Stimulated activated CD8-positive, alpha-beta memory T cell treated with anti-CD3 and anti-CD28 coated beads, Interleukin-15, amount 100 ng/mL, for 24 hours (primary cell): Measurements from ENCODE around the gene NNMT.

Source experiments
- DNase-seq: peaks from one replicate; pipeline ENCODE4 v3.0.0-alpha.2; 2020; ENCODE audit warnings: low read depth

Gene NNMT

DNA sequence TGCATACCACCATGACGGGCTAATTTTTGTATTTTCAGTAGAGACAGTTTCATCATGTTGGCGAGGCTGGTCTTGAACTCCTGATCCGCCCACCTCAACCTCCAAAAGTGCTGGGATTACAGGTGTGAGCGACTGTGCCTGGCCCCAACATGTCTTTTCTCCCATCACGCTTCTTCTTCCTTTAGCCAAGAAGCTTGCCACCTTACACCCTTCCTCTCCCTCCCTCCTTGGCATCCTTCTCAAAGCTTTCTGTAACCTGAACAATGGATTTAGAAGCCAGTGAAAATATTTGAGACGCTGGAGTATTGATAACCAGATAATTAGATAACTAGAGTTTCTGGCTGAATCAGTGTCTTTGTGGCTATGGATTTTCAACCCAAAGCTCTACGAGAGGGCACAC lies 11.3 kb upstream of the NNMT start:
- DNase-seq: no peak

DNA sequence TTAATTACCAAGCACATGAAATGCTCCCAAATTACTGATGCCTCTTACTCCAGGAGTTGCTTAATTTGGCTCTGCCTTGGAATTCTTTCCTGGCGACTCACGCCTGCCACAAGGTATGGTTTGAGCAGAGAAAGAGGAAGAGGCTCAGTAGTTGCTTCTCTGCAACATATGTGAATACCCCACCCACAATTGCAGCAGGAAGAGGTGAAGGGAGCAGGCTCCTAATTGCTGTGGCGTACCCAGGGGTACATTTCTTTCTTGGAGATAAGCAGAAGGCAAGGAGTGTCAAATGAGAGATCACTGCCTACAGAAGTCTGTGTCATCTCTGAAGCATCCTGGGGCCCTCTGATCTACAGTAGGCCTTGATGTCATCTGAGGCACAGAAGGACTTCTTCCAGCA lies 10.6 kb upstream of the NNMT start:
- no peak for DNase-seq

DNA sequence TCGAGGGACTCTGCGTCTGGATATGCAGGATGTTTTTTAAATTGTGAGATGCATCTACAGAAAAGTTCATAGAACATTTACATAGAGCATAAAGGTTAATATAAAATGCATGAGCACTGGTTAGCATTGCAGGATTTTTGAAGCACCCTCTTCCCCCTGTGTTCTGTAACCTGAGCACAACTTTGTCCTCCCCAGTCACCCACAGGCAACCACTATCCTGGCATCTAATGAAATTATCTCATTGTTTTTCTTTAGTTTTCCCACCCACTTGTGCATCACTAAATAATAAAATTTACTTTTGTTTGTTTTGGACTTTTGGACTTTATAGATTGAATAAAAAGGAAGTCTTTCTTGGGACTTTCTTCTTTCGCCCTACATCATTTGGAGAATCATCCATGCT lies 10.0 kb upstream of the NNMT start:
- no peak for DNase-seq

- DNase-seq: no peak
These were observed 9.0 kb upstream of the NNMT start for GRCh38 chr11:114287154-114287553.

- no peak for DNase-seq
These were observed 8.1 kb upstream of the NNMT start for GRCh38 chr11:114288136-114288535.

- no peak for DNase-seq
These were observed 6.4 kb upstream of the NNMT start for GRCh38 chr11:114289779-114290178.

GRCh38 chr11:114290503-114291235 lies 5.5 kb upstream of the NNMT start:
- DNase-seq: no peak

- no peak for DNase-seq
These were observed 4.8 kb upstream of the NNMT start for GRCh38 chr11:114291381-114291780.

GRCh38 chr11:114291842-114292680 lies 4.1 kb upstream of the NNMT start:
- no peak for DNase-seq

- DNase-seq: no peak
These were observed 2.9 kb upstream of the NNMT start for GRCh38 chr11:114293201-114293711.

DNA sequence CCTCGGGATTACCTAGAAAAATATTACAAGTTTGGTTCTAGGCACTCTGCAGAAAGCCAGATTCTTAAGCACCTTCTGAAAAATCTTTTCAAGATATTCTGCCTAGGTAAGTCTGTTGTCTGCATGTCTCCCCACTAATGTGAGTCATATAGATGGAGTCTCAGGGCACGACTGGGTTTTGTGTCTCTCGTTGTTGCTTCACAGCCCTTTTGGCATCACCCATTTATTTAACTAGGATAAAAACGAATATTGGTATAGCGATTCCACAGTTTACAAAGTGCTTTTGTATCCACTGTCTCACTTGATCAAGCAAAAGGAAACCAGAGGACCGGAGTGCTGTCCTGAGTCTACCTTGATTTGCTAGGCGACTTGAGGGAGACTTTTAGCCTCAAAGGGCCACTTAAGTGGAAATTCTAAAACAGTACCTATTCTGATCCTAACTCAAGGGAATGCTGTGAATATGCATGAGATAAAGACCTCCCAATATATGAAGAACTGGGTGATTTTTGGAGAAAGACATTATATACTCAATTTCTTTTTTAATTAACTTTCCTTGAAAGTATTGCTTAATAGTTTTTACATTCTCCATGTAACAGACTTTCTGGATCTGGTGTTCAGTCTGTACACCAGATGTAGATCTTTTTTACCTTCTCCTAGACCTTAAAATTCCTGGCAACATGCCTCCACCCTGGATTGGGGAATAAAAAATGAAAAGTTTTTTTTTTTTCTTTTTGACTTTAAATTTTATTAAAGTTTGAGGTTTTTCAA lies 590 bp downstream of the NNMT start:
- DNase-seq: no peak

- DNase-seq: no peak
These were observed 1.9 kb downstream of the NNMT start for GRCh38 chr11:114297806-114298709.

DNA sequence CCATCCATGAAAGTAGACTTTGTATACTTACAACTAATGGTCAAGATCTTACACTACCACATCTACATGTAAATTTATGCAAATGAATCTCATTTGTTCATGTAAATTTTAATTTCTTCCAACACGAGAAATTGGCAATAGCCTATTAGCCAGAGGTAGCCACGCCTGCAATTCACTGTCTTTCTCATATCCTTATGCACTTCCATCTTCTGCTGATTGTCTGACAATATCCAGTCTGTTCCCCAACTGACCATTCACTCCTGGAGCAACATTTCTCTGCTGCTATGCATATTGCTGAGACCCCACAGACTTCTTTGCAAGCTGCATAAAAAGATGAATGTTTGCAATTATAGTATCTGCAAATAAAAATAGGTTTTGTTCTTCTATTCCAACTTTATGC lies 2.5 kb downstream of the NNMT start:
- no peak for DNase-seq

GRCh38 chr11:114301088-114301487 lies 4.9 kb downstream of the NNMT start:
- no peak for DNase-seq

DNA sequence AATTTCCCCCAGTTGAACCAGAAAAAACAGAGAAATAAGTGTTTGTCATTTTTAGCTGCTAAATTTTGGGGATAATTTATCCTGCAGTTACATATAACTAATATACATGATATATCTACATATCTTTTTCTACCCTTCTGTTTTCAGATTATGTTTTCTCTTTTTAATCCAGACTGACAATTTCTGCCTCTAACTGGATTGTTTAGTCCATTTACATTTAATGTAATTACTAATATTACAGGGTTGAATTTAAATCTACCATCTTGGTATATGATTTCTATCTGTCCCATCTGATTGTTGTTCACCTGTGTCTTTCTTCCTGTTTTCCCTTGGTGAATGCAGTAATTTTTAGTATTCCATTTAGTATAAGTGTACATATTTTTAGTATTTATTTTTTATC lies 5.7 kb downstream of the NNMT start:
- no peak for DNase-seq

DNA sequence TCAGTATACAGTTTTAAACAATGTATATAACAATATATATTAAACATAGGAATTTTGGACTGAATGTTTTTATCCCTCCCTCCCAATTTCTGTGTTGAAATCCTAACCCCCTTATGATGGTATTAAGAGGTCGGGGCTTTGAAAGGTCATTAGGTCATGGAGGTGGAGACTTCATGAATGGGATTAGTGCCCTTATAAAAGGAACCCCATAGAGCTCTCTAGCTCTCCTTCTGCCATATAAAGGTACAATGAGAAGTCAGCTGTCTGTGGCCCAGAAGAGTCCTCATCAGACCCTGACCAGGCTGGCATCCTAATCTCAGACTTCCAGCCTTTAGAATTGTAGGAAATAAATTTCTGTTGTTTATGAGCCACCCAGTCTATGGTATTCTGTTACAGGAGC lies 6.5 kb downstream of the NNMT start:
- no peak for DNase-seq

DNA sequence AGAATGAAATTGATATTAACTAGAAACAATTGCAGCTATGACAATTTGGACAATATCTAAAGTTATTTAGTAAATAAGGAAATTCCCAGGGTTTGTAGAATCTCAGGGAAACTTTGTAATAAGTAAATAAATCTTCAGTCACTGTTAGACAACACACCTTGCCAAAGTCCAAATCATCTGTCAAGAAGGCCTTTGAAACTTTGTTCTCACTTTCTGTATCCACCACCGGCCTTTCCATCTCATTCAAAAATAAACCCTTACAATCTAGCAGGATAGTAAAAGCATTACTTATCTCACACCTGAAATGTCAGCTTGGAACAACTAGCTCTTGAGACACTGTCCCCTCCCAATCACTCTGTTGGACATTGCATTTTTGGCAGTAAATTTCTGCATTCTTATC lies 7.9 kb downstream of the NNMT start:
- no peak for DNase-seq

- no peak for DNase-seq
These were observed 8.8 kb downstream of the NNMT start for GRCh38 chr11:114304969-114305368.

- DNase-seq: no peak
These were observed 11.5 kb downstream of the NNMT start for GRCh38 chr11:114307524-114308203.

GRCh38 chr11:114308689-114309089 lies 12.5 kb downstream of the NNMT start:
- no peak for DNase-seq

GRCh38 chr11:114309517-114309916 lies 13.3 kb downstream of the NNMT start:
- no peak for DNase-seq
